H9 (cell line): ENCODE data around the gene RYR3. TPM values are rescaled to one million over a fixed set of nuclear protein-coding genes. Genes with fewer than 3 reads are reported as not detected.

Source experiments
- DNase-seq: peaks from one replicate; pipeline ENCODE4 v3.0.0-alpha.2; 2017
- H2AFZ ChIP-seq: one replicate; pipeline ENCODE4 v1.6.1; 2013; ENCODE audit warnings: mild to moderate bottlenecking, low read length, control low read depth, moderate library complexity
- H2AK5ac ChIP-seq: 2 replicates; pipeline ENCODE4 v1.6.1; 2013; ENCODE audit warnings: low read length, control low read depth, mixed read lengths; ENCODE audit not compliant: insufficient read length
- H2BK120ac ChIP-seq: one replicate; pipeline ENCODE4 v1.6.1; 2013; ENCODE audit warnings: low read depth, mild to moderate bottlenecking, low read length, control low read depth, inconsistent platforms; ENCODE audit not compliant: poor library complexity, severe bottlenecking
- H2BK12ac ChIP-seq: 2 replicates; pipeline ENCODE4 v1.6.1; 2013; ENCODE audit warnings: low read length, control low read depth, mixed read lengths, low read depth; ENCODE audit not compliant: insufficient read length
- H2BK15ac ChIP-seq: 2 replicates; pipeline ENCODE4 v1.6.1; 2013; ENCODE audit warnings: low read depth, low read length, control low read depth
- H2BK20ac ChIP-seq: one replicate; pipeline ENCODE4 v1.6.1; 2013; ENCODE audit warnings: low read depth, mild to moderate bottlenecking, low read length, control low read depth, inconsistent platforms; ENCODE audit not compliant: poor library complexity, severe bottlenecking
- H2BK5ac ChIP-seq: 2 replicates; pipeline ENCODE4 v1.6.1; 2013; ENCODE audit warnings: low read length, control low read depth, mixed read lengths; ENCODE audit not compliant: insufficient read length
- H3K14ac ChIP-seq: 2 replicates; pipeline ENCODE4 v1.6.1; 2013; ENCODE audit warnings: low read length, control low read depth; ENCODE audit not compliant: insufficient read depth
- H3K18ac ChIP-seq: 2 replicates; pipeline ENCODE4 v1.6.1; 2013; ENCODE audit warnings: low read depth, mild to moderate bottlenecking, mixed read lengths, low read length, control low read depth; ENCODE audit not compliant: insufficient read length
- H3K23ac ChIP-seq: 2 replicates; pipeline ENCODE4 v1.6.1; 2013; ENCODE audit warnings: low read length, control low read depth, mixed read lengths, low read depth; ENCODE audit not compliant: insufficient read length
- H3K23me2 ChIP-seq: 2 replicates; pipeline ENCODE4 v1.6.1; 2013; ENCODE audit warnings: low read depth, mild to moderate bottlenecking, mixed read lengths, low read length, control low read depth; ENCODE audit not compliant: insufficient read length, poor library complexity, severe bottlenecking
- H3K27ac ChIP-seq: 2 replicates; pipeline ENCODE4 v1.5.1; 2013; ENCODE audit warnings: low read length, control low read depth, mixed read lengths, low read depth; ENCODE audit not compliant: insufficient read length
- H3K27me3 ChIP-seq: 2 replicates; pipeline ENCODE4 v1.6.1; 2013; ENCODE audit warnings: low read length, control low read depth, inconsistent platforms; ENCODE audit not compliant: insufficient read depth
- H3K4ac ChIP-seq: 2 replicates; pipeline ENCODE4 v1.6.1; 2013; ENCODE audit warnings: low read depth, mild to moderate bottlenecking, control low read depth, inconsistent platforms, low read length, moderate library complexity
- H3K4me1 ChIP-seq: 2 replicates; pipeline ENCODE4 v1.6.1; 2013; ENCODE audit warnings: low read length, control low read depth, inconsistent platforms; ENCODE audit not compliant: insufficient read depth
- H3K4me2 ChIP-seq: 2 replicates; pipeline ENCODE4 v1.6.1; 2013; ENCODE audit warnings: low read length, control low read depth, mixed read lengths; ENCODE audit not compliant: insufficient read length, insufficient read depth
- H3K56ac ChIP-seq: 2 replicates; pipeline ENCODE4 v1.6.1; 2013; ENCODE audit warnings: low read depth, mild to moderate bottlenecking, mixed read lengths, low read length, control low read depth; ENCODE audit not compliant: insufficient read length
- H3K79me1 ChIP-seq: 2 replicates; pipeline ENCODE4 v1.6.1; 2013; ENCODE audit warnings: low read depth, mild to moderate bottlenecking, moderate library complexity, low read length, control low read depth, inconsistent platforms; ENCODE audit not compliant: insufficient read depth, poor library complexity, severe bottlenecking
- H3K79me2 ChIP-seq: 2 replicates; pipeline ENCODE4 v1.6.1; 2013; ENCODE audit warnings: low read length, control low read depth, inconsistent platforms; ENCODE audit not compliant: insufficient read depth
- H3K9ac ChIP-seq: 2 replicates; pipeline ENCODE4 v1.6.1; 2013; ENCODE audit warnings: low read length, control low read depth, mixed read lengths; ENCODE audit not compliant: insufficient read length; ENCODE audit errors: extremely low read depth
- H3K9me3 ChIP-seq: one replicate; pipeline ENCODE4 v1.6.1; 2013; ENCODE audit warnings: low read depth, low read length, inconsistent platforms; ENCODE audit not compliant: control insufficient read depth
- H3T11ph ChIP-seq: one replicate; pipeline ENCODE4 v1.6.1; 2013; ENCODE audit warnings: mild to moderate bottlenecking, low read length, control low read depth, inconsistent platforms
- H4K20me1 ChIP-seq: one replicate; pipeline ENCODE4 v1.6.1; 2013; ENCODE audit not compliant: control insufficient read depth, insufficient read length, insufficient read depth
- H4K5ac ChIP-seq: 2 replicates; pipeline ENCODE4 v1.6.1; 2013; ENCODE audit warnings: low read depth, mild to moderate bottlenecking, mixed read lengths, low read length, control low read depth; ENCODE audit not compliant: insufficient read length
- H4K8ac ChIP-seq: replicated peaks from 2 replicates; pipeline ENCODE4 v1.6.1; 2013; ENCODE audit warnings: low read length, control low read depth, mixed read lengths, low read depth; ENCODE audit not compliant: insufficient read length
- H4K91ac ChIP-seq: 2 replicates; pipeline ENCODE4 v1.6.1; 2013; ENCODE audit warnings: low read depth, mild to moderate bottlenecking, moderate library complexity, mixed read lengths, low read length, control low read depth; ENCODE audit not compliant: insufficient read length
- H3K27ac Mint-ChIP-seq, 3 experiments: 2 replicates in 2 of 3; 3 replicates in 1 of 3; pipeline ENCODE4 v1.8.0; 2020 to 2021; ENCODE audit warnings: mixed read lengths in 3 of 3, mild to moderate bottlenecking in 1 of 3, moderate library complexity in 1 of 3
- H3K27me3 Mint-ChIP-seq: 2 replicates; pipeline ENCODE4 v1.8.0; 2021; ENCODE audit warnings: low read depth, mild to moderate bottlenecking, moderate library complexity, mixed read lengths
- H3K36me3 Mint-ChIP-seq, 3 experiments: 2 replicates in 2 of 3; 3 replicates in 1 of 3; pipeline ENCODE4 v1.8.0; 2020 to 2021; ENCODE audit warnings: low read depth in 3 of 3, mixed read lengths in 3 of 3; ENCODE audit not compliant: insufficient read depth in 1 of 3
- H3K4me1 Mint-ChIP-seq, 2 experiments: 2 replicates each; pipeline ENCODE4 v1.8.0; 2020; ENCODE audit warnings: mixed read lengths in 2 of 2
- H3K4me3 Mint-ChIP-seq, 2 experiments: 2 replicates in 1 of 2; 3 replicates in 1 of 2; pipeline ENCODE4 v1.8.0; 2020 to 2021; ENCODE audit warnings: mild to moderate bottlenecking in 2 of 2, mixed read lengths in 2 of 2, moderate library complexity in 1 of 2
- H3K9me3 Mint-ChIP-seq, 2 experiments: 2 replicates in 1 of 2; 3 replicates in 1 of 2; pipeline ENCODE4 v1.8.0; 2020; ENCODE audit warnings: mild to moderate bottlenecking in 2 of 2, mixed read lengths in 2 of 2, moderate library complexity in 1 of 2
- CTCF ChIP-seq: fragments of 200-600 bp; sonication (generic); conservative IDR thresholded peaks from 3 replicates; pipeline ENCODE4 v1.8.0; 2021; ENCODE audit warnings: antibody characterized with exemption, mild to moderate bottlenecking
- WGBS: extraction: QIAGEN DNeasy Blood & Tissue Kit; methylation state at CpG from one replicate; pipeline ENCODE4 v1.1.7; 2013; ENCODE audit warnings: missing lambda C conversion rate, low lambda C conversion rate, mixed read lengths; ENCODE audit not compliant: insufficient read length; ENCODE audit errors: extremely low coverage; 5-methylcytosine and 5-hydroxymethylcytosine counted together
- total RNA-seq: library from RNA; stranded (reverse); gene quantifications from 2 replicates; pipeline ENCODE4 v1.2.1, GENCODE V29; 2021

Gene RYR3
- total RNA-seq, 1 experiment from 2014 or later, result 0.85 TPM

GRCh38 chr15:33882921-33883320, 572.2 kb downstream of the RYR3 start:
- H2BK5ac ChIP-seq, result no peak overlapping the region
- H3K4me1 Mint-ChIP-seq, result peaks cover 10 to 14% of the 10 kb centered on the region in 2 experiments
- no peak overlapping the region for H3K14ac ChIP-seq
- H3K27ac ChIP-seq, result no peak overlapping the region
- no peak overlapping the region for H2BK15ac ChIP-seq
- H4K91ac ChIP-seq, result no peak overlapping the region
- H3T11ph ChIP-seq, result no peak overlapping the region
- H2AFZ ChIP-seq, result no peak overlapping the region
- H4K20me1 ChIP-seq, result no peaks in the 10 kb centered on the region
- no peaks in the 10 kb centered on the region for H3K79me2 ChIP-seq
- H3K79me1 ChIP-seq, result no peaks in the 10 kb centered on the region
- H3K4me2 ChIP-seq, result no peak overlapping the region
- no peaks in the 10 kb centered on the region for H3K23me2 ChIP-seq
- H3K4me1 ChIP-seq, result no peaks in the 10 kb centered on the region; the same call in 1 of the 2 replicates
- no peaks in the 10 kb centered on the region for H3K27me3 ChIP-seq
- H3K18ac ChIP-seq, result no peak overlapping the region
- DNase-seq, result no peak
- peaks cover 4 to 7% of the 10 kb centered on the region in 2 experiments; a peak in 3 of 5 replicates for H3K9me3 Mint-ChIP-seq
- H3K27ac Mint-ChIP-seq, result no peak overlapping the region
- no peaks in the 10 kb centered on the region for H3K27me3 Mint-ChIP-seq
- no peak overlapping the region for H2BK20ac ChIP-seq
- no peaks in the 10 kb centered on the region for H3K9me3 ChIP-seq
- H4K5ac ChIP-seq, result no peak overlapping the region
- H3K4ac ChIP-seq, result no peak overlapping the region
- no peak overlapping the region for H2AK5ac ChIP-seq
- no peak overlapping the region for H3K4me3 Mint-ChIP-seq
- no peak overlapping the region for H2BK12ac ChIP-seq
- peaks cover 0 to 7% (median 4%) of the 10 kb centered on the region in 3 experiments; a peak in 3 of 7 replicates for H3K36me3 Mint-ChIP-seq
- H4K8ac ChIP-seq, result no peak overlapping the region
- no peak overlapping the region for H3K56ac ChIP-seq
- H2BK120ac ChIP-seq, result no peak overlapping the region
- no peak for TF ChIP-seq CTCF
- WGBS, result no CpG with 5 or more reads among the region's 2 CpGs
- H3K9ac ChIP-seq, result no peak overlapping the region
- no peak overlapping the region for H3K23ac ChIP-seq
